ENCODE data around the gene ALDH1A2.

- TF ChIP-seq, protein P1, sequence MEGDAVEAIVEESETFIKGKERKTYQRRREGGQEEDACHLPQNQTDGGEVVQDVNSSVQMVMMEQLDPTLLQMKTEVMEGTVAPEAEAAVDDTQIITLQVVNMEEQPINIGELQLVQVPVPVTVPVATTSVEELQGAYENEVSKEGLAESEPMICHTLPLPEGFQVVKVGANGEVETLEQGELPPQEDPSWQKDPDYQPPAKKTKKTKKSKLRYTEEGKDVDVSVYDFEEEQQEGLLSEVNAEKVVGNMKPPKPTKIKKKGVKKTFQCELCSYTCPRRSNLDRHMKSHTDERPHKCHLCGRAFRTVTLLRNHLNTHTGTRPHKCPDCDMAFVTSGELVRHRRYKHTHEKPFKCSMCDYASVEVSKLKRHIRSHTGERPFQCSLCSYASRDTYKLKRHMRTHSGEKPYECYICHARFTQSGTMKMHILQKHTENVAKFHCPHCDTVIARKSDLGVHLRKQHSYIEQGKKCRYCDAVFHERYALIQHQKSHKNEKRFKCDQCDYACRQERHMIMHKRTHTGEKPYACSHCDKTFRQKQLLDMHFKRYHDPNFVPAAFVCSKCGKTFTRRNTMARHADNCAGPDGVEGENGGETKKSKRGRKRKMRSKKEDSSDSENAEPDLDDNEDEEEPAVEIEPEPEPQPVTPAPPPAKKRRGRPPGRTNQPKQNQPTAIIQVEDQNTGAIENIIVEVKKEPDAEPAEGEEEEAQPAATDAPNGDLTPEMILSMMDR (IDR thresholded peaks at IDR 0.05), result no peak
- TF ChIP-seq EP300 (IDR thresholded peaks at IDR 0.05), result no peak
- TF ChIP-seq POLR2A (IDR thresholded peaks at IDR 0.05), result no peak
These were observed 114.1 kb downstream of the ALDH1A2 start for GRCh38 chr15:57951328-57951932.
